Fibroblast of pulmonary artery (primary cell): ENCODE measurements around the gene REEP5.

Source experiments
- DNase-seq: peaks from one replicate; pipeline ENCODE4 v3.0.0-alpha.2; 2010; ENCODE audit warnings: low read depth
- H3K4me3 ChIP-seq: replicated peaks from 2 replicates; pipeline ENCODE4 v1.5.1; 2011; ENCODE audit warnings: low read depth, mild to moderate bottlenecking, control low read depth, low read length, moderate library complexity
- TF ChIP-seq, protein P1 (sequence below): IDR thresholded peaks from 2 replicates; pipeline ENCODE4 v1.5.1; 2011; ENCODE audit warnings: mild to moderate bottlenecking, control low read depth, low read length, inconsistent platforms; ENCODE audit errors: missing control alignments

Gene REEP5

DNA sequence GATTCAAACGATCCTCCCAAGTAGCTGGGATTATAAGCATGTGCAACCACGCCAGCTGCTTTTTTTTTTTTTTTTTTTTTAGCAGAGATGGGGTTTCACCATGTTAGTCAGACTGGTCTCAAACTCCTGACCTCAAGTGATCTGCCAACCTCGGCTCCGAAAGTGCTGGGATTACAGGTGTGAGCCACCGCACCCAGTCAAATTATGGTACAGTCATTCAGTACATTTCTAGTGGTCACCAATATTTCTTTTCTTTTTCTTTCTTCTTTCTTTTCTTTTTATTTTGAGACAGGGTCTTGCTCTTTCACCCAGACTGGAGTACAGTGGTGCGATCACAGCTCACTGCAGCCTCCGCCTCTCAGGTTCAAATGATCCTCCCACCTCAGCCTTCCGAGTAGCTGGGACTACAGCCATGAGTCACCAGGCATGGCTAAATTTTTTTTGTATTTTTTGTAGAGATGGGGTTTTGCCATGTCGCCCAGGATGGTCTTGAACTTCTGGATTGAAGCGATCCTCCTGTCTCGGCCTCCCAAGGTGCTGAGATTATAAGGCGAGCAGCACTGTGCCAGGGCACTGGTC, 29.2 kb upstream of the REEP5 start:
- no peak overlapping the region for H3K4me3 ChIP-seq
- TF ChIP-seq, protein P1, sequence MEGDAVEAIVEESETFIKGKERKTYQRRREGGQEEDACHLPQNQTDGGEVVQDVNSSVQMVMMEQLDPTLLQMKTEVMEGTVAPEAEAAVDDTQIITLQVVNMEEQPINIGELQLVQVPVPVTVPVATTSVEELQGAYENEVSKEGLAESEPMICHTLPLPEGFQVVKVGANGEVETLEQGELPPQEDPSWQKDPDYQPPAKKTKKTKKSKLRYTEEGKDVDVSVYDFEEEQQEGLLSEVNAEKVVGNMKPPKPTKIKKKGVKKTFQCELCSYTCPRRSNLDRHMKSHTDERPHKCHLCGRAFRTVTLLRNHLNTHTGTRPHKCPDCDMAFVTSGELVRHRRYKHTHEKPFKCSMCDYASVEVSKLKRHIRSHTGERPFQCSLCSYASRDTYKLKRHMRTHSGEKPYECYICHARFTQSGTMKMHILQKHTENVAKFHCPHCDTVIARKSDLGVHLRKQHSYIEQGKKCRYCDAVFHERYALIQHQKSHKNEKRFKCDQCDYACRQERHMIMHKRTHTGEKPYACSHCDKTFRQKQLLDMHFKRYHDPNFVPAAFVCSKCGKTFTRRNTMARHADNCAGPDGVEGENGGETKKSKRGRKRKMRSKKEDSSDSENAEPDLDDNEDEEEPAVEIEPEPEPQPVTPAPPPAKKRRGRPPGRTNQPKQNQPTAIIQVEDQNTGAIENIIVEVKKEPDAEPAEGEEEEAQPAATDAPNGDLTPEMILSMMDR: no peak
- no peak for DNase-seq

DNA sequence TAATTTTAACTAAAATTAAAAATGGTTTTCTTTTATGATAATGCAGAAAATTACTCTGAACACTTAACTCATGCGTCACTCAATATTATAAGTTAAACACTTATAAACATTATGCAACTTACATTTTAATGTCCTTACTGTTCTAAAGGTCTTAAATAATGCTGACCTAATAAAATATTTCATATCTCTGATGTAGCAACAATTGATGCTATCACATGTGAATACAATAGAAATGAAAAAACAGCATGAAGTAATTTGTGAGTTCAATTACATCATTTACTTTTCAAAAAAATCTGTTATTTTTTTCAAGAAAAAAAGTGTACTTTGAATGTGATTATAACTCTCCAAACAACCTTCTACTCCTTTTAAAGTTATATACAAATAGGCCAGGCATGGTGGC, 26.4 kb upstream of the REEP5 start:
- TF ChIP-seq, protein P1: no peak
- no peak overlapping the region for H3K4me3 ChIP-seq

GRCh38 chr5:112940670-112941069, 18.6 kb upstream of the REEP5 start:
- TF ChIP-seq, protein P1: no peak
- no peak for DNase-seq
- no peak overlapping the region for H3K4me3 ChIP-seq

More for the DNA sequence above, 26.4 kb upstream of the REEP5 start:
- DNase-seq: peak; percentile 31

GRCh38 chr5:112938286-112938685, 16.3 kb upstream of the REEP5 start:
- TF ChIP-seq, protein P1: no peak
- no peak overlapping the region for H3K4me3 ChIP-seq
- no peak for DNase-seq

DNA sequence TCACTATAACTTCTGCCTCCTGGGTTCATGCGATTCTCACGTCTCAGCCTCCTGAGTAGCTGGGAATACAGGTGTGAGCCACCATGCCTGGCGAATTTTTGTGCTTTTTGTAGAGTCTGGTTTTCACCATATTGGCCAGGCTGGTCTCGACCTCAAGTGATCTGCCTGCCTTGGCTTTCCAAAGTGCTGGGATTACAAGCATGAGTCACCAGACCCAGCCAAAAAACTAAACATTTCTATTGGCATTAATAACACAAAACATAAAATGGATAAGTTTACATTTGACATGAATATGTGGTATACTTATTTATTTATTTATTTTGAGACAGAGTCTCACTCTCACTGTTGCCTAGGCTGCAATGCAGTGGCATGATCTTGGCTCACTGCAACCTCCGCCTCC, 13.6 kb upstream of the REEP5 start:
- no peak overlapping the region for H3K4me3 ChIP-seq
- DNase-seq: no peak
- TF ChIP-seq, protein P1: no peak

DNA sequence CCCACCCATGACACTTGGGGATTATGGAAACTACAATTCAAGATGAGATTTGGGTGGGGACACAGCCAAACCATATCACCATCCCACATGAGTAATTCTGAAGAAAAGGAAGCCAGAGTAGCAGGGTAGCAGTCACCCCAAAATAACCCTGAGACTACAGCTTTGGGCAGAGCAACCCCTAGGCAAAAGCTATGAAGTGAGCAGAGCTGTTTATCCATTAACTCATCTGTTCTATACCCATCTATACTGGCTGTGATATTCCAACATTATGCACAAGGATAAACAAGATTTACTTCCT, 12.3 kb upstream of the REEP5 start:
- TF ChIP-seq, protein P1: no peak
- no peak overlapping the region for H3K4me3 ChIP-seq
- no peak for DNase-seq

DNA sequence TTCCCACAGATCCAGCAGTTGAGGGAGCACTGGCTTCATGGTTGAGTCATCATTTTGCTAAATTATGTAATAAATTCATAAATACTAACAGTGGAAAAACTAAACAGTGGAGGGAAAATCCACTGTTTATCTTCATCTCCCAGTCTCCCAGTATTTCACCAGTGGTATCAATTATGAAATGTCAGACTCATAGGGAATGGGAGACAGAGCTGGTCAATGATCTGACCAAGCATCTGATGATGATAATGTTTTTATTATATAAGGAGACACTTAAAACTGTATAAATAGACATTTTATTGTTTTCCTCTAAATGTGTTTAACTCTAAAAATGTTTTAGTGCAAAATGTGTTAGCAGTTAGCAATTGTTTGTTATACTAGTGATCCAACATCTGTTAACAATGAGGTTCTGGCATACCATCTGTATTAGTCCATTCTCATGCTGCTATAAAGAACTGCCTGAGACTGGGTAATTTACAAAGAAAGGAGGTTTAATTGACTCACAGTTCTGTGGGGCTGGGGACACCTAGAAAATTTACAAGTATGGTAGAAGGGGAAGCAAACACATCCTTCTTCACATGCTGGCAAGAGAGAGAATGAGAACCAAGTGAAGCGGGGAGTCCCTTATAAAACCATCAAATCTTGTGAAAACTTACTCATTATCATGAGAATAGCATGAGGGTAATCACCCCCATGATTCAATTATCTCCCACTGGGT, 11.8 kb upstream of the REEP5 start:
- H3K4me3 ChIP-seq: no peak overlapping the region
- TF ChIP-seq, protein P1: no peak
- DNase-seq: peak; percentile 33
